ENCODE measurements around the gene WDR47.

Gene WDR47

GRCh38 chr1:108961198-108961597 is 80.7 kb downstream of the WDR47 start:
- Histone ChIP-seq H4K91ac (ENCODE audit: low read length) (no peak overlapping the region), H3K14ac (ENCODE audit: low read length in 2 of 2) (no peak overlapping the region), H2BK12ac (ENCODE audit: low read length in 2 of 2) (no peak overlapping the region), H3K9ac (ENCODE audit: low read length) (no peak overlapping the region), H3K4me1 (ENCODE audit: control insufficient read depth, insufficient read depth, low read depth, low read length) (no peaks in the 10 kb centered on the region), H3K9me3 (ENCODE audit: control insufficient read depth, low read length) (no peaks in the 10 kb centered on the region), H3K4ac (ENCODE audit: low read depth in 1 of 2, low read length in 2 of 2) (no peak overlapping the region), H3K23ac (ENCODE audit: low read length in 2 of 2) (no peak overlapping the region), H3K79me1 (replicated peaks; ENCODE audit: low read length, poor library complexity, severe bottlenecking) (peaks cover 17% of the 10 kb centered on the region), H3K36me3 (ENCODE audit: control insufficient read depth in 1 of 2, insufficient read depth in 2 of 2, low read depth in 1 of 2, low read length in 2 of 2) (peaks cover 0 to 16% of the 10 kb centered on the region in 2 experiments), H3K4me2 (ENCODE audit: low read length, poor library complexity, severe bottlenecking) (no peak overlapping the region), H2AK5ac (ENCODE audit: low read length, severe bottlenecking) (no peak overlapping the region), H2BK120ac (ENCODE audit: low read depth, low read length) (no peak overlapping the region), H3K4me3 (ENCODE audit: insufficient read depth in 1 of 2, low read depth in 1 of 2, low read length in 2 of 2) (no peak overlapping the region), H3K27ac (ENCODE audit: low read length, poor library complexity, severe bottlenecking) (no peak overlapping the region), H2BK5ac (ENCODE audit: low read depth, low read length, poor library complexity, severe bottlenecking) (no peak overlapping the region), H3K18ac (ENCODE audit: low read depth in 1 of 2, low read length in 2 of 2) (no peak overlapping the region), H4K8ac (ENCODE audit: low read length) (no peak overlapping the region), H2AFZ (ENCODE audit: low read depth, low read length) (no peak overlapping the region), H3K27me3 (ENCODE audit: control insufficient read depth in 1 of 2, insufficient read depth in 1 of 2, low read length in 2 of 2) (no peaks in the 10 kb centered on the region), H2BK15ac (ENCODE audit: low read depth, poor library complexity, severe bottlenecking) (no peak overlapping the region)
- DNase-seq: no peak
- 92% methylated on average over 6 of the region's 9 CpGs for WGBS

- H2BK12ac ChIP-seq (ENCODE audit: low read length in 2 of 2): no peak overlapping the region
- no peak overlapping the region for H3K4me2 ChIP-seq (ENCODE audit: low read length, poor library complexity, severe bottlenecking)
- H3K4me1 ChIP-seq (ENCODE audit: control insufficient read depth, insufficient read depth, low read depth, low read length): no peaks in the 10 kb centered on the region
- 98% methylated on average over 4 of the region's 5 CpGs for WGBS
- no peak overlapping the region for H4K91ac ChIP-seq (ENCODE audit: low read length)
- no peak overlapping the region for H3K23ac ChIP-seq (ENCODE audit: low read length in 2 of 2)
- no peak overlapping the region for H3K27ac ChIP-seq (ENCODE audit: low read length, poor library complexity, severe bottlenecking)
- H2AFZ ChIP-seq (ENCODE audit: low read depth, low read length): no peak overlapping the region
- H2BK5ac ChIP-seq (ENCODE audit: low read depth, low read length, poor library complexity, severe bottlenecking): no peak overlapping the region
- H3K27me3 ChIP-seq (ENCODE audit: control insufficient read depth in 1 of 2, insufficient read depth in 1 of 2, low read length in 2 of 2): no peaks in the 10 kb centered on the region
- H3K4ac ChIP-seq (ENCODE audit: low read depth in 1 of 2, low read length in 2 of 2): no peak overlapping the region
- H3K4me3 ChIP-seq (ENCODE audit: insufficient read depth in 1 of 2, low read depth in 1 of 2, low read length in 2 of 2): no peak overlapping the region
- H3K79me1 ChIP-seq (replicated peaks; ENCODE audit: low read length, poor library complexity, severe bottlenecking): peaks cover 20% of the 10 kb centered on the region
- H3K14ac ChIP-seq (ENCODE audit: low read length in 2 of 2): no peak overlapping the region
- H3K36me3 ChIP-seq (ENCODE audit: control insufficient read depth in 1 of 2, insufficient read depth in 2 of 2, low read depth in 1 of 2, low read length in 2 of 2): peaks cover 4 to 18% of the 10 kb centered on the region in 2 experiments
- H4K8ac ChIP-seq (ENCODE audit: low read length): no peak overlapping the region
- H2BK15ac ChIP-seq (ENCODE audit: low read depth, poor library complexity, severe bottlenecking): no peak overlapping the region
- H2BK120ac ChIP-seq (ENCODE audit: low read depth, low read length): no peak overlapping the region
- no peak overlapping the region for H3K9ac ChIP-seq (ENCODE audit: low read length)
- no peak overlapping the region for H3K18ac ChIP-seq (ENCODE audit: low read depth in 1 of 2, low read length in 2 of 2)
- H2AK5ac ChIP-seq (ENCODE audit: low read length, severe bottlenecking): no peak overlapping the region
- H3K9me3 ChIP-seq (ENCODE audit: control insufficient read depth, low read length): no peaks in the 10 kb centered on the region
- DNase-seq: no peak
Observed at GRCh38 chr1:108960719-108961118, 81.2 kb downstream of the WDR47 start.

GRCh38 chr1:108957888-108958287 is 84.0 kb downstream of the WDR47 start:
- H4K8ac ChIP-seq (ENCODE audit: low read length): no peak overlapping the region
- H2BK12ac ChIP-seq (ENCODE audit: low read length in 2 of 2): no peak overlapping the region
- H3K18ac ChIP-seq (ENCODE audit: low read depth in 1 of 2, low read length in 2 of 2): no peak overlapping the region
- H2AFZ ChIP-seq (ENCODE audit: low read depth, low read length): no peak overlapping the region
- no peak overlapping the region for H2BK15ac ChIP-seq (ENCODE audit: low read depth, poor library complexity, severe bottlenecking)
- H3K27me3 ChIP-seq (ENCODE audit: control insufficient read depth in 1 of 2, insufficient read depth in 1 of 2, low read length in 2 of 2): no peaks in the 10 kb centered on the region
- no peak overlapping the region for H2BK120ac ChIP-seq (ENCODE audit: low read depth, low read length)
- H3K4me2 ChIP-seq (ENCODE audit: low read length, poor library complexity, severe bottlenecking): no peak overlapping the region
- peaks cover 8 to 24% of the 10 kb centered on the region in 2 experiments for H3K36me3 ChIP-seq (ENCODE audit: control insufficient read depth in 1 of 2, insufficient read depth in 2 of 2, low read depth in 1 of 2, low read length in 2 of 2)
- no peak for DNase-seq
- H3K9me3 ChIP-seq (ENCODE audit: control insufficient read depth, low read length): no peaks in the 10 kb centered on the region
- H3K9ac ChIP-seq (ENCODE audit: low read length): no peak overlapping the region
- H3K4ac ChIP-seq (ENCODE audit: low read depth in 1 of 2, low read length in 2 of 2): no peak overlapping the region
- H3K14ac ChIP-seq (ENCODE audit: low read length in 2 of 2): no peak overlapping the region
- no peak overlapping the region for H4K91ac ChIP-seq (ENCODE audit: low read length)
- no peak overlapping the region for H2BK5ac ChIP-seq (ENCODE audit: low read depth, low read length, poor library complexity, severe bottlenecking)
- H3K4me3 ChIP-seq (ENCODE audit: insufficient read depth in 1 of 2, low read depth in 1 of 2, low read length in 2 of 2): no peak overlapping the region
- no peaks in the 10 kb centered on the region for H3K4me1 ChIP-seq (ENCODE audit: control insufficient read depth, insufficient read depth, low read depth, low read length)
- no peak overlapping the region for H3K23ac ChIP-seq (ENCODE audit: low read length in 2 of 2)
- no peak overlapping the region for H2AK5ac ChIP-seq (ENCODE audit: low read length, severe bottlenecking)
- H3K79me1 ChIP-seq (replicated peaks; ENCODE audit: low read length, poor library complexity, severe bottlenecking): peaks cover 38% of the 10 kb centered on the region
- H3K27ac ChIP-seq (ENCODE audit: low read length, poor library complexity, severe bottlenecking): no peak overlapping the region
- WGBS: 96% methylated on average over 5 of the region's 5 CpGs

- Histone ChIP-seq H3K27me3 (ENCODE audit: control insufficient read depth in 1 of 2, insufficient read depth in 1 of 2, low read length in 2 of 2) (no peaks in the 10 kb centered on the region), H3K4me1 (ENCODE audit: control insufficient read depth, insufficient read depth, low read depth, low read length) (no peaks in the 10 kb centered on the region), H2AK5ac (ENCODE audit: low read length, severe bottlenecking) (no peak overlapping the region), H3K79me1 (replicated peaks; ENCODE audit: low read length, poor library complexity, severe bottlenecking) (peaks cover 39% of the 10 kb centered on the region), H2AFZ (ENCODE audit: low read depth, low read length) (no peak overlapping the region), H2BK5ac (ENCODE audit: low read depth, low read length, poor library complexity, severe bottlenecking) (no peak overlapping the region), H3K27ac (ENCODE audit: low read length, poor library complexity, severe bottlenecking) (no peak overlapping the region), H4K8ac (ENCODE audit: low read length) (no peak overlapping the region), H2BK12ac (ENCODE audit: low read length in 2 of 2) (no peak overlapping the region), H3K4ac (ENCODE audit: low read depth in 1 of 2, low read length in 2 of 2) (no peak overlapping the region), H3K18ac (ENCODE audit: low read depth in 1 of 2, low read length in 2 of 2) (no peak overlapping the region), H3K23ac (ENCODE audit: low read length in 2 of 2) (no peak overlapping the region), H4K91ac (ENCODE audit: low read length) (no peak overlapping the region), H3K36me3 (ENCODE audit: control insufficient read depth in 1 of 2, insufficient read depth in 2 of 2, low read depth in 1 of 2, low read length in 2 of 2) (peaks cover 8 to 24% of the 10 kb centered on the region in 2 experiments), H3K9me3 (ENCODE audit: control insufficient read depth, low read length) (no peaks in the 10 kb centered on the region), H3K4me3 (ENCODE audit: insufficient read depth in 1 of 2, low read depth in 1 of 2, low read length in 2 of 2) (no peak overlapping the region), H2BK15ac (ENCODE audit: low read depth, poor library complexity, severe bottlenecking) (no peak overlapping the region), H3K14ac (ENCODE audit: low read length in 2 of 2) (no peak overlapping the region), H3K9ac (ENCODE audit: low read length) (no peak overlapping the region), H2BK120ac (ENCODE audit: low read depth, low read length) (no peak overlapping the region), H3K4me2 (ENCODE audit: low read length, poor library complexity, severe bottlenecking) (no peak overlapping the region)
- DNase-seq: no peak
- 97% methylated on average over 3 of the region's 3 CpGs for WGBS
Observed at GRCh38 chr1:108955881-108956280, 86.0 kb downstream of the WDR47 start.
